Tibial nerve (tissue), 4 donors: Measurements from ENCODE around the gene UBE2I.

ENCODE experiments used
- EP300 ChIP-seq, 2 donors: sonication (generic); formaldehyde crosslinking; IDR thresholded peaks; one replicate each; pipeline ENCODE4 v1.6.1; 2017; ENCODE audit warnings: antibody characterized with exemption in 2 of 2, mild to moderate bottlenecking in 1 of 2
- POLR2A ChIP-seq, 2 donors: fragments of 450-650 bp; IDR thresholded peaks; one replicate each; pipeline ENCODE4 v1.6.1; 2017; ENCODE audit warnings: antibody characterized with exemption in 2 of 2, mild to moderate bottlenecking in 2 of 2, moderate library complexity in 2 of 2
- TF ChIP-seq, protein P1 (sequence below), 5 experiments: fragments of 200-600 bp in 3 of 5; fragments of 450-650 bp in 2 of 5; sonication (generic) in 3 of 5; IDR thresholded peaks; one replicate each; pipeline ENCODE4 v1.5.1; 2016 to 2019; ENCODE audit warnings: antibody characterized with exemption in 5 of 5, mild to moderate bottlenecking in 3 of 5, moderate library complexity in 2 of 5

DNA sequence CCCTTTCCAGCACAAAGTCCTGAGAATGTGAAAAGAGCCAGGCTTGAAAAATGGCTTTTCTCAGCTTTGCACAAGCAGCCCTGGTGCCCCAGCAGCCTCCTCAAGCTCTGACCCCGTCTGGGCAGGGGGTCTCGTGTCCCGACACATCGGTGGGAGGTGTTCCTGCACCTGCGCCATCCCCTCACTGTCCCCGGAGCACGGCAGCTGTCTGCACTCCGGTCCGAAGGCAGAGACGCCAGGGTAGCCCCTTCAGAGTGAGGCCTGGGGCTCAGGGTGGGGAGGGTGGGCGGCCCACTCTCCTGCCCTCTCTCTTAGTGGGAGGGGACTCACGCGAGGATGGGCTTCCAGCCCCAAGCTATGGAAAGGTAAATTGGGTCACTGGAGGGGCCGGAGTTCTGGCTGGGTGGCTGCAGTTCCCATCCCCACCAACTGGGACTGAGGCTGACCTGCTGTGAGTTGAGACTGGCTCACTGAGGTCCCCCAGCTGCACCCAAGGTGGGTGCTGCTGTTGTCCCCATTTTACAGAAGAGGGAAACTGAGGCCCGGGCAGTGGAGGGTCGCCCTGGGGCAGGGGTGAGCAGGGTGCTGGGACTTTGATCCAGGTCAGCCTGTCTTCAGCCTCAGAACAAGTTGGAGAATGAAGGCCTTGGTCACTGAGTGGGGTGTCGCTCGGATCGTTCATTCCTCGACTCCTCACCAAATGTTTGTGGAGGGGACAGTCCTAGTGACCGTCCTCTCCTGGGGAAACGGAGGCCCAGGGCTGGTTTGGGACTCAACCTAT is 21.7 kb downstream of the UBE2I start:
- TF ChIP-seq, protein P1, sequence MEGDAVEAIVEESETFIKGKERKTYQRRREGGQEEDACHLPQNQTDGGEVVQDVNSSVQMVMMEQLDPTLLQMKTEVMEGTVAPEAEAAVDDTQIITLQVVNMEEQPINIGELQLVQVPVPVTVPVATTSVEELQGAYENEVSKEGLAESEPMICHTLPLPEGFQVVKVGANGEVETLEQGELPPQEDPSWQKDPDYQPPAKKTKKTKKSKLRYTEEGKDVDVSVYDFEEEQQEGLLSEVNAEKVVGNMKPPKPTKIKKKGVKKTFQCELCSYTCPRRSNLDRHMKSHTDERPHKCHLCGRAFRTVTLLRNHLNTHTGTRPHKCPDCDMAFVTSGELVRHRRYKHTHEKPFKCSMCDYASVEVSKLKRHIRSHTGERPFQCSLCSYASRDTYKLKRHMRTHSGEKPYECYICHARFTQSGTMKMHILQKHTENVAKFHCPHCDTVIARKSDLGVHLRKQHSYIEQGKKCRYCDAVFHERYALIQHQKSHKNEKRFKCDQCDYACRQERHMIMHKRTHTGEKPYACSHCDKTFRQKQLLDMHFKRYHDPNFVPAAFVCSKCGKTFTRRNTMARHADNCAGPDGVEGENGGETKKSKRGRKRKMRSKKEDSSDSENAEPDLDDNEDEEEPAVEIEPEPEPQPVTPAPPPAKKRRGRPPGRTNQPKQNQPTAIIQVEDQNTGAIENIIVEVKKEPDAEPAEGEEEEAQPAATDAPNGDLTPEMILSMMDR (IDR thresholded peaks at IDR 0.05), result no peak
- TF ChIP-seq EP300 (IDR thresholded peaks at IDR 0.05), result no peak
- no peak for TF ChIP-seq POLR2A (IDR thresholded peaks at IDR 0.05)
